ENCODE results near the gene CDH22.

Gene CDH22

DNA sequence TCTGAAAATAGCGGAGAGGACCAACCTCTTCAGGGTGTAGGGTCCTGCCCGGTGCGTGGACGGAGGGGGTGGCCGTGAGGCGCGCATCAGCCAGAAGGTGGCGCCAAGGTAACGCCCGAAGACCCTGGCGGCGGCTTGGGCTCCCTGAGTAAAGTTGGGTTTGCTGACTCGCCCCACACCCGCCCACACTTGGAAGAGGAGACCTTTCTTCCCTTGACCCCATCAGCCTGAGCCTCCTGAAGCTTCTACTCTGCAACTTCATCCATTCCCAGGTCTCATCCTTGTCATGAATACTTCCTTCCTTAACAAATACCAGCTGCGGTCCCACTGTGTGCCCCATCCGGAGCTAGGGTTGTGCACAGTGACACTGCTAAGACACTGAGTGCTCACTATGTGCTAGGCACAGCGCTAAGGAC lies 175.6 kb downstream of the CDH22 start:
- Histone ChIP-seq H3K9me3 (replicated peaks; ENCODE audit: low read length) (no peaks in the 10 kb centered on the region), H3K9ac (ENCODE audit: low read depth, low read length) (no peak overlapping the region), H3K4me1 (ENCODE audit: control insufficient read depth, insufficient read depth, low read length) (no peaks in the 10 kb centered on the region), H3K27me3 (ENCODE audit: control insufficient read depth, insufficient read depth, low read length) (peaks cover 50% of the 10 kb centered on the region), H3K4me3 (ENCODE audit: low read length) (no peak overlapping the region), H3K36me3 (ENCODE audit: insufficient read depth, low read length) (no peaks in the 10 kb centered on the region), H3K4me2 (ENCODE audit: low read length) (no peak overlapping the region)

DNA sequence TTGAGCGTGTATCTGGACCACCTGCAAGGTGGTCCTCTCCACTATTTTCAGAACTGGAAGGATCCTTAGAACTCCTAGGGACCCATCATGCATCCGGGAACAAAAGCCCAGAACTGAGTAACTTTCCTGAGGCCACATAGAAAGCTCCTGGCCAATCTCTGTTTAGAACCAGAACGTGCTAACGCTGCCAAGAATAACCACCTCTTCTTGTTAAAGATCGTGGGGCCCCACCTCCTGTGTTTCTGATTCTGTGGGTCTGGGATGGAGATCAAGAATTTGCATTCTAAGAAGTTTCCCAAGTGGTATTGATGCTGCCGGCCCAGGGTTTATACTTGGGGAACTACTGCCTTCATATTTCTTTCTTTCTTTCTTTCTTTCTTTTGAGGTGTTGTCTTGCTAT lies 176.9 kb downstream of the CDH22 start:
- H3K9ac ChIP-seq (ENCODE audit: low read depth, low read length): no peak overlapping the region
- H3K36me3 ChIP-seq (ENCODE audit: insufficient read depth, low read length): no peaks in the 10 kb centered on the region
- H3K27me3 ChIP-seq (ENCODE audit: control insufficient read depth, insufficient read depth, low read length): peaks cover 52% of the 10 kb centered on the region

DNA sequence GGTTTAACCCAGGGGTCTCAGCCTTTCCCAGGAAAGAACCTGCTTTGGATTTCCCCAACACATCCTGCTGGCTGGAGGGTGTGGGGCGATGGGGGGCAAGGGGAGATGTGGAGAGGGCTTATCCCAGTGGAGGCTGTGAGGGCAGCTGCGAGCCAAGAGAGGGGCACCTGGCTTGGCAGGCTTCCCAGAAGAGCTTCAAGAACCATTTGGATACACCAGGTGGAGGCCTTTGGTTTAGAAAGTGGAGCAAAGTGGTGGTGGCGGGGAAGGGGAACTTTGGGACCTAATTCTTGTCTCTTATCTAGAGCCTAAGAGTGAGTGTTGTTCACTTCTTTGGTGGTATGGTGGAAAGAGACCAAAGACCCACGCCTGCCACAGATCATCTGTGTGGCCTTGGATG lies 177.8 kb downstream of the CDH22 start:
- H3K36me3 ChIP-seq (ENCODE audit: insufficient read depth, low read length): no peaks in the 10 kb centered on the region
- no peak overlapping the region for H3K4me2 ChIP-seq (ENCODE audit: low read length)
- peaks cover 56% of the 10 kb centered on the region for H3K27me3 ChIP-seq (ENCODE audit: control insufficient read depth, insufficient read depth, low read length)
- H3K9me3 ChIP-seq (replicated peaks; ENCODE audit: low read length): no peaks in the 10 kb centered on the region
- H3K4me1 ChIP-seq (ENCODE audit: control insufficient read depth, insufficient read depth, low read length): no peaks in the 10 kb centered on the region
- H3K9ac ChIP-seq (ENCODE audit: low read depth, low read length): no peak overlapping the region
- no peak overlapping the region for H3K4me3 ChIP-seq (ENCODE audit: low read length)

More for the DNA sequence above, 176.9 kb downstream of the CDH22 start:
- H3K4me3 ChIP-seq (ENCODE audit: low read length): no peak overlapping the region
- no peaks in the 10 kb centered on the region for H3K9me3 ChIP-seq (replicated peaks; ENCODE audit: low read length)
- H3K4me1 ChIP-seq (ENCODE audit: control insufficient read depth, insufficient read depth, low read length): no peaks in the 10 kb centered on the region
- no peak overlapping the region for H3K4me2 ChIP-seq (ENCODE audit: low read length)

DNA sequence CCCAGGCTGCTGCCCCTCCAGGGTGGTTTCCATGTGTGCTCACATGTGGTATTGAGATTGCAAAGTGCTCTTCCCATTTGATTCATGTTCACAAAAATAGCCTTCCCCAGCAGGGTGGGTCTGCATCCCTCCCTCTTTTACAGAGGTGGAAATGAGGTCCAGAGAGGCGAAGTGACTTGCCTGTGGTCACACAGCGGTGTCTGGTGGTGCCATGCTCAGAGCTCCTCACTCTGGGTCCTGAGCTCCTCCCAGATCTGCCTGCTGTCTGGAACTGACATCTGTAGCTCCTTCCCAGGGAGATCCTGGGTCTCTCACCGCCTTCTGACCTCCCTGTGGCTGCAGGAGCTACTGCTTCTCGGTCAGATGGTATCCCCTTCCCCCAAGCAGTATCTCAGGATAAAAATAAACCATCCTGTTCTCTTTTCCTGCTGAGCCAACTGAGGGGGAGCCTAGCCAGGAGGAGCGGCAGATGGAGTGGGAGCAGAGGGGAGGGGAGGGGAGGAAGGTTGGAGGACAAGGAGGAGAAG lies 178.3 kb downstream of the CDH22 start:
- Histone ChIP-seq H3K4me1 (ENCODE audit: control insufficient read depth, insufficient read depth, low read length) (no peaks in the 10 kb centered on the region), H3K36me3 (ENCODE audit: insufficient read depth, low read length) (no peaks in the 10 kb centered on the region), H3K4me2 (ENCODE audit: low read length) (no peak overlapping the region), H3K9me3 (replicated peaks; ENCODE audit: low read length) (no peaks in the 10 kb centered on the region), H3K4me3 (ENCODE audit: low read length) (no peak overlapping the region), H3K9ac (ENCODE audit: low read depth, low read length) (no peak overlapping the region), H3K27me3 (ENCODE audit: control insufficient read depth, insufficient read depth, low read length) (peaks cover 55% of the 10 kb centered on the region)

DNA sequence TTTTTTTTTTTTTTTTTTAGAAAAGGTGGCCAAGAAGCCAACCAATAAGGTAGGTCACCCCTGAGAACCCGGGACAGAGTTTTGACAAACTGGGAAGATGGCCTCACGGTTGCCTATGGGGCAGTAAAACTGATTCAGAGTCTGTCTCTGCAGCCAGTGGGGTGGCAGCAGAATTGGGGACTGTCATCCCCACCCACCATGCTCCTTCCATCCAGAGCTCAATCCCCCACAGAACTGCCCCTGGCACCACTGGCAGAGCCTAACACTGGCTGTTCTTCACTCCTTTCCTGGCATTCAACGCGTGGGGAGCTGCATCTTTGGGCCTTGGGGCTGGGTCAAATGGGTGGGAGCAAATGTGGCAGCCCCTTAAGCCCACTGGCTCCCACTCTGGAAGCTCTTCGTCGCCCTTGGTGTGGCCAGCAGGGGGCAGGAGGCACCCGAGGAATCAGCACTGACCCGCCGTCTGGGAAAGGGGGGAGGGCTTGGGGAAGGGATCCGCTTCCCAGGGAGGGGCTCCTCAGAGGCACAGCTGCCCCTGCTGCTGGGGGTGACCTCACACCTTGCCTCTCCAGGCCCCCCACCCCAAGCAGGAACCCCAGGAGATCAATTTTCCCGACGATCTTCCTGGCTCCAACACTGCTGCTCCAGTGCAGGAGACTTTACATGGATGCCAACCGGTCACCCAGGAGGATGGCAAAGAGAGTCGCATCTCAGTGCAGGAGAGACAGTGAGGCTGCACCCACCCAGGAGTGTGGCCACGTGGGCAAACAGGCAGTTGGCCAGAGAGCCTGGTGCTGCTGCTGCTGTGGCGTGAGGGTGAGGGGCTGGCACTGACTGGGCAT lies 179.8 kb downstream of the CDH22 start:
- Histone ChIP-seq H3K9me3 (replicated peaks; ENCODE audit: low read length) (no peaks in the 10 kb centered on the region), H3K36me3 (ENCODE audit: insufficient read depth, low read length) (no peaks in the 10 kb centered on the region), H3K4me1 (ENCODE audit: control insufficient read depth, insufficient read depth, low read length) (no peaks in the 10 kb centered on the region), H3K9ac (ENCODE audit: low read depth, low read length) (no peak overlapping the region), H3K27me3 (ENCODE audit: control insufficient read depth, insufficient read depth, low read length) (peaks cover 51% of the 10 kb centered on the region), H3K4me3 (ENCODE audit: low read length) (no peak overlapping the region), H3K4me2 (ENCODE audit: low read length) (no peak overlapping the region)

DNA sequence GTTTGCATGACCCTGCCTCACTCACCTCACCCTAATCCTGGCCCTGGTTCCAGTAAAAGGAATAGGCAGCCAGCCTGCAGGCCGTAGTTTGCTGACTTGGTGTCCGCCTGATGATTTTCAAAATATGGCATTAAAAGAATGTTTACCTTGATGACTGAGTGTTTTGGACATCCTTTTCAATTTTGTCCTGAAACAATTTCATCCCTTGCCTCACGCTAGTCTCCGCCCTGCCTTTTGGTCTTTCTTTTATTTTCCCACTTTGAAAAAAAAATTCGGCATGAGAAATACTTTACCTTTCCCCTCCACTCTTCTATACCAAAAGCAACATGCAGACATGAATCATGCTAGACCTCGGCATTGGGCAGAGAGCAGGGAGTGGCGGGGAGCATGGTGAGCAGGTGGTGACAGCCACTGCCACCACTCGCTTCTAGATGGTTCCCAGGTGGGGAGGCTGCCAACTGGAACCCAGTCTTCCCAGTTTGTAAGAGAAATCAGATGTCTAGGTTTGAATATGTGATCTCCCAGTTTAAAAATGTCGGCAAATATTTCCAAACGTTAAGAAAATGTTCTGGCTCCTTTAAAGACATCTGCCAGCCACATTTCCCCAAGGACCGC lies 180.8 kb downstream of the CDH22 start:
- Histone ChIP-seq H3K4me3 (ENCODE audit: low read length) (no peak overlapping the region), H3K27me3 (ENCODE audit: control insufficient read depth, insufficient read depth, low read length) (peaks cover 59% of the 10 kb centered on the region), H3K4me2 (ENCODE audit: low read length) (no peak overlapping the region)

DNA sequence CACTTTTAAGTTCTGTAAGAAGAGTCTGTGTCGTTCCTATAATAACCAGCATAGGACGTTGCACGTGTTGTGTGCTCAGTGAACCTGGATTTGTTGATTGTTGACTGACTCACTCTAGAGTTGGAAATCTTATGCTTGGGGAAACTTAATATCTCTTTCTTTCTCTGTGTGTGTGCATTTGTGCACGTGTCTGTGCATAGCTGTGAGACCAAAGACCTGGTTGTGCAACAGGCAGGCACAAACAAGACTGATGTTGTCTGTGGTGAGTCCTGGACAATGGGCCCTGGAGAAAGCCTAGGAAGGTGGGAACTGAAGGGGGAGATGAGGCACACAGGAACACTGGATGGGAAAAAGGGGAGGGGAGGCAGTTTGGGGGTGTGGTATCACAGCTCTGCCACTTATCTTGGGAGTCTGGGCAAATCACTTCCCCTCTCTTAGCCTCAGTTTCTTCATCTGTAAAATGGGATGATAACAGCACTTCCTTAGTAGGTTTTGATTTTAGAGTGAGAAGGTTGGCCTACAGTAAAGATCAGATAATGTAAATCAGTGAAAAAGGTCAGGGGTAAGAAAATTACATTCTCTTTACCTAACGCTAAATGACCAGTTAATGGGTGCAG lies 181.8 kb downstream of the CDH22 start:
- H3K9me3 ChIP-seq (replicated peaks; ENCODE audit: low read length): no peaks in the 10 kb centered on the region
- H3K27me3 ChIP-seq (ENCODE audit: control insufficient read depth, insufficient read depth, low read length): peaks cover 59% of the 10 kb centered on the region

More for the DNA sequence above, 180.8 kb downstream of the CDH22 start:
- H3K9ac ChIP-seq (ENCODE audit: low read depth, low read length): no peak overlapping the region
- no peaks in the 10 kb centered on the region for H3K4me1 ChIP-seq (ENCODE audit: control insufficient read depth, insufficient read depth, low read length)
- no peaks in the 10 kb centered on the region for H3K36me3 ChIP-seq (ENCODE audit: insufficient read depth, low read length)
- no peaks in the 10 kb centered on the region for H3K9me3 ChIP-seq (replicated peaks; ENCODE audit: low read length)

More for the DNA sequence above, 181.8 kb downstream of the CDH22 start:
- H3K4me3 ChIP-seq (ENCODE audit: low read length): no peak overlapping the region
- H3K9ac ChIP-seq (ENCODE audit: low read depth, low read length): no peak overlapping the region
- no peaks in the 10 kb centered on the region for H3K36me3 ChIP-seq (ENCODE audit: insufficient read depth, low read length)
- no peak overlapping the region for H3K4me2 ChIP-seq (ENCODE audit: low read length)
- H3K4me1 ChIP-seq (ENCODE audit: control insufficient read depth, insufficient read depth, low read length): peaks cover 6% of the 10 kb centered on the region
